RWPE1 (cell line): ENCODE data around the gene PEX1.
"Not testable (repeated sequence)": the region's sequence is repeated elsewhere in the genome, so short reads cannot be mapped to it uniquely, and the experiment has no call there.

Experiments
- CTCF ChIA-PET: fragments of 350-600 bp; sonication (Branson Sonifier 250); formaldehyde crosslinking; extraction: SDS; loops from one replicate; lab custom pipeline; 2021; lab: Yijun Ruan, JAX
- POLR2A ChIA-PET: fragments of 400-600 bp; formaldehyde crosslinking; extraction: SDS; loops from one replicate; lab custom pipeline; 2020; ENCODE audit warnings: antibody characterized with exemption; ENCODE audit not compliant: low non-redundant PET; lab: Yijun Ruan, JAX
- DNase-seq: peaks from one replicate; pipeline ENCODE4 v3.0.0; 2012; ENCODE audit warnings: low spot score
- H3K27ac ChIP-seq: fragments of 450-650 bp; 2 replicates; pipeline ENCODE4 v1.5.1; 2017
- CTCF ChIP-seq: fragments of 450-650 bp; conservative IDR thresholded peaks from 2 replicates; pipeline ENCODE4 v1.5.1; 2017; ENCODE audit warnings: low read depth, mild to moderate bottlenecking

The PEX1 gene

DNA sequence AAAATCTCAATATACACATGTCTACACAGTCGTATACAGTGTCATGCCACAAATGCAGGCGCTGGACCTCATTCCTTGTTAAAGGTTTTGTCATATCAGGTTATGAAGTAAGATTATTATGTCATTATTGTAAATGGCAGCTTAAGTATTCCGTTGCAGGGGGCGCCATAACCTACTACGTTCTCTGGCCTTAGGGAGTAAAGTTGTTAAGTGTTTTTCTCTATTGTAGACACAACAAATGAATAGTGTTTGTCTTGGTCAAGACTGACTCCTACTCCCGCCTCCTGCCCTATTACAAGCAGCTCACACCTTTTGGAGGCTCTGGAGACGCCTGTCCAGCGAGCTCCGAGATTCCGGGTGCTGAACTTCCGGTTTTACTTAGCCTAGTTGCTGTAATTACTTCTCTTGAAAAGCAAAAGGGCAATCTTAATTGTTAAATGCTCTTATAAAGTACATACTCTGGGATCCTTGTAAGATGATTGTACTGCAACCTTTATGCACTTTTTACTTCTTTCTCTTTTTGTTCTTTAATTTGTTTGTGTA is 80.0 kb downstream of the PEX1 start:
- ChIA-PET POLR2A (interaction anchor here (0.6 kb wide), 1 partner anchor 63 kb away, joined by 3 read pairs; no protein-coding TSS in a partner anchor), CTCF (interaction anchor here (0.6 to 0.8 kb wide), 4 partner anchors 13 to 616 kb away, joined by 3 read pairs; no protein-coding TSS in a partner anchor)
- TF ChIP-seq CTCF: peak; percentile 47
- peak overlapping the region; percentile 87 for H3K27ac ChIP-seq
- DNase-seq: peak; percentile 41

DNA sequence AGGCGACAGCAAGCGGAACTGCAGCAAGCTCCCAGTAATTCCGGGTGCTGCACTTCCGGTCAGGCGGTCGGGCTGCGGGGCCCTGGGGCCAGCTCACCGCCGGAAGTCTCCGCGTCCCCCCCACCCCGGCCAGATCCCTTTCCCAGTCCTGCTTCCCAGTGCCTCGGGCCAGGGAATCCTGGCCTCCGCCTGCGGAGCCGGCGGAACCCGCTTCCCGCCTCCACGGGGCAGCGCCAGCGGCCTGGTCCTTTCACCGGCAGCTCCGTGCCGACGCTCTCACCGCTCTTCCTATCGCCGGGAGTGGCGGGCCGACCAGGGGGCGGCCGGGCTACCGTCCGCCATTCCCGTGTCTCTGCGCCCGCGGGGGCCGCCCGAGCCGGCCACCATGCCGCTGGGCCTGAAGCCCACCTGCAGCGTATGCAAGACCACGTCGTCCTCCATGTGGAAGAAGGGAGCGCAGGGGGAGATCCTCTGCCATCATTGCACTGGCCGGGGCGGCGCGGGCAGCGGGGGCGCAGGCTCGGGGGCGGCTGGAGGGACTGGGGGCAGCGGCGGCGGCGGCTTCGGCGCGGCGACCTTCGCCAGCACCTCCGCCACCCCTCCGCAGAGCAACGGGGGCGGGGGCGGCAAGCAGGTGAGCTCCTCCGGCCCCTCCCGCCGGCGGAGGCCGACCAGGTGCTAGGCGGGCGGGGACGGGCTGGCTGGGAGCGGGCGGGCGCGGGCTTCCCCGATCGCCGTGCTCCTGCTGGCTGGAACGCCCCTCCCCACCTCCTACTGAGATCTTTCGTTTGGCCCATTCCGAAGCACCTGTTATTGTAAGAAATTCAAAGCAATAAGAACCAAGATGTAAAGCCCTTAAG is 80.7 kb downstream of the PEX1 start, which contains the start of gene GATAD1:
Gene GATAD1 (plus strand): TSS at position 138 of the 860 bp plus-strand sequence. CDS start 248 bp downstream, at position 386.
- ChIA-PET CTCF (interaction anchor here (0.6 to 2.4 kb wide), 13 partner anchors 9 to 826 kb away, joined by 3 to 11 read pairs (median 3); no protein-coding TSS in a partner anchor), POLR2A (interaction anchor here (0.6 to 0.7 kb wide), 2 partner anchors 63 to 567 kb away, joined by 3 read pairs; no protein-coding TSS in a partner anchor)
- peak within 1 kb of the TSS; percentile 87 for H3K27ac ChIP-seq
- TF ChIP-seq CTCF: peak; percentile 96
- peak; percentile 93 for DNase-seq

DNA sequence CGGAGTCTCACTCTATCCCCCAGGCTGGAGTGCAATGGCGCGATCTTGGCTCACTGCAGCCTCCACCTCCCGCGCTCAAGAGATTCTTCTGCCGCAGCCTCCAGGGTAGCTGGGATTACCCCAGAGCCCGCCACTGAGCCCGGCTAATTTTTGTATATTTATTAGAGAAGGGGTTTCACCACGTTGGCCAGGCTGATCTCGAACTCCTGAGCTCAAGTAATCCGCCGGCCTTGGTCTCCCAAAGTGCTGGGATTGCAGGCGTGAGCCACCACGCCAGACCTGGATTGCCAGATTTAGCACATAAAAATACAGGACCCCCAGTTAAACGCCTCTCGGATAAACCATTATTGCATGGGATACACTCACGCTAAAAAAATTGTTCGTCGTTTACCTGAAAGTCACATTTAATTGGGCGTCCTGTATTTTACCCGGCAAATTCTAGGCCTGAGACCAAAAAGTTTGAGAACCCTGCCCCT is 81.4 kb downstream of the PEX1 start:
- peak overlapping the region; percentile 87 for H3K27ac ChIP-seq
- no peak for DNase-seq
- ChIA-PET POLR2A (interaction anchor here (0.7 kb wide), 1 partner anchor 566 kb away, joined by 3 read pairs; no protein-coding TSS in a partner anchor), CTCF (interaction anchor here (0.6 to 2.4 kb wide), 15 partner anchors 8 to 825 kb away, joined by 3 to 11 read pairs (median 4); partner anchors contain the start of gene MTERF1)
- TF ChIP-seq CTCF: no peak; the same call in 1 of the 2 replicates

DNA sequence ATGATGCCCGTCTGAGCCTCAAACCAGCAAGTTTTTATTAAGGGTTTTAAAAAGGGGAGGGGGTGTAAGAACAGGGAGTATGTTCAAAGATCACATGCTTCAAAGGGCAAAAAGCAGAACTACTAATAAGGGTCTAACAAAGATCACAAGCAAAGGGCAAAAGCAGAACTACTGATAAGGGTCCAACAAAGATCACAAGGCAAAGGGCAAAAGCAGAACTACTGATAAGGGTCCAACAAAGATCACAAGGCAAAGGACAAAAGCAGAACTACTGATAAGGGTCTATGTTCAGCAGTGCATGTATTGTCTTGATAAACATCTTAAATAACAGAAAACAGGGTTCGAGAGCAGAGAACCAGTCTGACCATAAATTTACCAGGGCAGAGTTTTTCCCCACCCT is 85.6 kb downstream of the PEX1 start:
- POLR2A ChIA-PET, H3K27ac ChIP-seq, DNase-seq, CTCF ChIA-PET: not testable (repeated sequence)

DNA sequence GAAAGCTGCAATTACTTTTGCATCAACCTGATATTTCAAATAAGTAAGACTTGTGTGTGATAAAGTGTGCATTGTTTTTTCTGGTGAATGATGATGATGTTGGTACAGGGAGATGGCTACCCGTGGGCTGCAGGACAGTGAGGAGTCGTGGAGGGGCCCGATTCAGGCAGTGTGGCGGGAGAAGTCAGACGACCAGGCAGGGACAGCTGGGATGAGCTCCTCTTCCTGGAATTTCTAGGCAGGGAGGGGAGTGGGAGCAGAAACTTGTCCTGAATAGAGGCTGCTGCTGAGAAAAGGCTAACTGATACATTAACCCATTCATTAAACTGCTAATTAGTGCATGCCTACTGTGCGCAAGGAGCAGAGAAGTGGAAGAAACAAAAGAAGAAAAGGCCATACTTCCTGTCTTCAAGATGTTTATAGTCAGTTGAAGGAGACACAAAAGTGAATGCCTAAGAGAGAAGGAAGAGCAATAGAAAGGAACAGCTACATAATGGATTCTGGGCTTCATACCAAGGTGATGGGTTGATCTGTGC is 90.3 kb downstream of the PEX1 start:
- ChIA-PET POLR2A (interaction anchor here (0.6 kb wide), 1 partner anchor 13 kb away, joined by 7 read pairs; no protein-coding TSS in a partner anchor), CTCF (interaction anchor here (0.6 kb wide), 1 partner anchor 13 kb away, joined by 4 read pairs; no protein-coding TSS in a partner anchor)
- H3K27ac ChIP-seq: no peak overlapping the region
- TF ChIP-seq CTCF: no peak
- no peak for DNase-seq
